SK-N-SH (cell line): Measurements from ENCODE around the gene RB1.

Experiments
- CTCF ChIP-seq: fragments of 200-600 bp; sonication (generic); IDR thresholded peaks from 2 replicates; pipeline ENCODE4 v1.6.1; 2017; ENCODE audit warnings: antibody characterized with exemption, mild to moderate bottlenecking, moderate library complexity
- JUND ChIP-seq: IDR thresholded peaks from 2 replicates; pipeline ENCODE4 v1.4.0; 2012
- TAF1 ChIP-seq: IDR thresholded peaks from 2 replicates; pipeline ENCODE4 v1.6.1; 2012; ENCODE audit warnings: low read depth, mild to moderate bottlenecking, low read length, moderate library complexity, borderline replicate concordance
- TEAD4 ChIP-seq: IDR thresholded peaks from 2 replicates; pipeline ENCODE4 v1.4.0; 2012; ENCODE audit warnings: mild to moderate bottlenecking, borderline replicate concordance; ENCODE audit not compliant: insufficient read depth

- TF ChIP-seq TEAD4 (no peak), JUND (no peak), TAF1 (no peak), CTCF (no peak)
These were observed 173.1 kb downstream of the RB1 start for GRCh38 chr13:48476686-48477085.
